Amniotic epithelial cell (primary cell): Measurements from ENCODE around the gene PPP2R5E.

Source experiments
- DNase-seq: peaks from one replicate; pipeline ENCODE4 v3.0.0-alpha.2; 2010; ENCODE audit warnings: low read depth

Gene PPP2R5E

DNA sequence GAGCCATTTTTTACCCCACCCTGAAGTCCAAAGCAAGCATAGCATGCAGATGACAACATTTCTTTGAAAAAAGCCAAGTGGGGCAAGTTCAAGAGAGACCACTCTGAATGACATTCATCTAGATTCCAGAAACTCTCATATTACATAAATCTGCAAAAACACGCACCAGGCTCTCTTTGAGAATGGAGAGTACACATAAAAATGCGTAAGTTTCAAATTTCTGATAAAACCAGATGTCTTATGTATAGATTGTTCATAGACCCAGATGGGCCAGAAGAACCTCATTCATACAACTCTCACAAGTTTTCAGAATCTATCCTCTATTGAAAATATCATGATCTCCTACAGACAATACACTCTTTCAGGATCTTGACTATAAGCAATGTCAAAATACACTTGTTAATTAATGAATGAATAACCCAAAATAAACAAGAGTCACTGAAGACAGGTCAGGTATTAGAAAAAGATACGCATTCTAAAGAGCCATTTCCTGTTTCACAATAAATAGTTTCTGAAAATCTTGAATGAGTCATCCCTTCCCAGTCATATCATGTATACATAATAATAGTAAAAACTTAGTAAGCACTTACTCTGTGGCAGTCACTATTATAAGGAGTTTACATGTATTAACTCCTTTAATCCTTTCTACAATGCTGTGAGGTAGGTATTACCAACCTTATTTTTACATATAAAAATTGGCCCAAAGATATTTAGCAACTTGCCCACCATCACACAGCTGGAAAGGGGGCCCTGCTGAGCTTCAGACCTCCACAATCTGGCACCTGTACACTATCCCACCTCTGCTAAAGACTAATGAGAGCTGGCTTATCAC is 72.0 kb downstream of the PPP2R5E start:
- DNase-seq, result peak; percentile 81

GRCh38 chr14:63468294-63468693 is 74.9 kb downstream of the PPP2R5E start:
- no peak for DNase-seq

DNA sequence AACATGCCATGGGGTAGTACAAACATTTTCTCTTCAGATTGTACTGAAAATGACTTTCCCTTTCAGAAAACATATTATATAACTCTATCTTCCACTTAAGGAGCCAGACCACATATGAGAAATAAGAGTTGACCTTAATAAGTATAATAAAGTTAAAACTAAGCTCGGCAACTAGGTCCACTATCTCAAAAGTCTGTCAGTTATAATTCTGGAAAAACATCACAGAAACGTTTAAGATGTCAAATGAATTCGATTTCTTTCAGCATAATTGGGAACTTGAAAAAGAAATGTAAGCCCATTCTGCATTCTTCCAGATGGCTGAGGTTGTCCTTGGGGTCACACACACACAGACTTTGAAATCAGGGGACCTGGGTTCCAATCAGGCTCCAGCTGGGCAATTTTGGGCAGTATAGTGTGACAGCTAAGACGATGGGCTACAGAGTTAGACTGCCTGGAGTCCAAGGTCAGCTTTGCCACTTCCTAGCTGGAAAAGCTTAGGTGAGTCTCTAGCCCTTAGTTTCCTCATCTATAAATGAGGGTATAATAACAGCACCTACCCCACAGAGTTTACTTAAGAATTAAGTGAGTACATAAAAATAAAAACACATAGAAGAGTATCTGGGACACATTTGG is 75.6 kb downstream of the PPP2R5E start:
- no peak for DNase-seq

- DNase-seq, result no peak
Measured at GRCh38 chr14:63465347-63465746, 77.8 kb downstream of the PPP2R5E start.

DNA sequence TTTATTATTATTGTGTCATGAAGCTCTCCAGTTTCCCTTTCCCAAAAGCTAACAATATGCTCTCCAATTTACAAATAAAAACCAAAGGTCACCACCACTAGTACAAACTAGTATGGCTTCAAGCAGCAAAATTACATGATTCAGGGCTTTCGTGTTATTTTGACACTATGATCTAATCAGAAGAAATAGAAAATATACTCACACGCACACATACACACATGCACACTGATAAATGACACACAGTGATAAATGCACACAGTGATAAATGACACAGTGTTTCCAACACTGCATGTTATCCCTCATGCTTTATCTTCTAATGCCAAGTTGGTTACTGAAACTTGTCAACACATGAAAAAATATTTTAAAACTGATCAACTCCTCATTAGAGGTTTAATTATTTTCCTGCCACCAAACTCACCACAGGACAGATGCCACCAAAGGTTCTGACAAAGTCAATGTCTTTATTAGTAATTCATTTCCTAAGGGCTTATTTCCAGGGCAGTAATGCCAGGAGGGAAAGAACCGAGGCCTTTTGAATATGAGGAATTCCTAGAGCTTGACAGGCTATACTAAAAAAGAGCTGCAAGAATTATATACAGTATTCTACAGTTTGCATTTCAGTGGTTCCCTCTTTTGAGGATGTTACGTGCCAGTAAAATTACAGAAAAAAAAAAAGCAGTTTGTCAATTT is 82.4 kb downstream of the PPP2R5E start:
- no peak for DNase-seq

DNA sequence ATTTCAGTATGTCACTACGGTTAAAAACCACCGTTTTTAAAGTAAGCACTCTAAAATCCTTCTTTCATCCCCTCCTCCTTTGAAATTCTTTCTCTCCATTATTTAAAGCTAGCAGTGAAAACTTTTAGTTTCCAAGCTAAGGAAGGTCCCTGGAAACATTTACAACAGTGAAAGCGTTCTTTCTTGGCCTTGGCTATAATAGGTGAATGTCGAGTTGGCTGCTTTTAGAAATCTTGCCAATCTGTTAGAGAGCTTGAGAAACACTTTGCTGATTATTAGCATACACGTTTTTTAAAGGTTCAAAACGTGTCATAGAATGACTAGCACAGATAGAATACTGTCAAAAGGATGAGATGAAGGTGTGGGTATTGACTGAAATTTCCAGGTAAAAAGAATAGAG is 83.4 kb downstream of the PPP2R5E start:
- DNase-seq, result no peak

DNA sequence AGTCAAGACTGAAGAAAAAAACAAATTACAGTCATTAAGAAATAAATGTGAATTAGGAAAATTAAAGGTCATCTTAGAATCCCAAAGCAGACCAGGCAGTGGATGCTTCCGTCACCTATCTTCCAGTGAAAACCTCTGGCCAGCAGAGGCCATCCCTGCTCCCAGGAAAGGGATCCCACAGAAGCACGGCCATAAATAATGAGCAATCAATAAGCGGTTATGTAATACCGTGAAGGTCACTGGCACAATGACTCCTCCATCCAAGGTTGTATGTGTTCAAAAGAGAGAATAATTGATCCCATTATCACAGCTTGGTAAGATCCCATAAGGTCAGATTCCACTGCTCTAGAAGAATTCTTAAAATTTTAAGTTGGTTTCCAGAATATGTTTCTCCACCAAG is 85.7 kb downstream of the PPP2R5E start:
- DNase-seq, result no peak

GRCh38 chr14:63454863-63455622 is 88.1 kb downstream of the PPP2R5E start:
- DNase-seq, result peak; percentile 36

GRCh38 chr14:63454436-63454835 is 88.7 kb downstream of the PPP2R5E start:
- no peak for DNase-seq

DNA sequence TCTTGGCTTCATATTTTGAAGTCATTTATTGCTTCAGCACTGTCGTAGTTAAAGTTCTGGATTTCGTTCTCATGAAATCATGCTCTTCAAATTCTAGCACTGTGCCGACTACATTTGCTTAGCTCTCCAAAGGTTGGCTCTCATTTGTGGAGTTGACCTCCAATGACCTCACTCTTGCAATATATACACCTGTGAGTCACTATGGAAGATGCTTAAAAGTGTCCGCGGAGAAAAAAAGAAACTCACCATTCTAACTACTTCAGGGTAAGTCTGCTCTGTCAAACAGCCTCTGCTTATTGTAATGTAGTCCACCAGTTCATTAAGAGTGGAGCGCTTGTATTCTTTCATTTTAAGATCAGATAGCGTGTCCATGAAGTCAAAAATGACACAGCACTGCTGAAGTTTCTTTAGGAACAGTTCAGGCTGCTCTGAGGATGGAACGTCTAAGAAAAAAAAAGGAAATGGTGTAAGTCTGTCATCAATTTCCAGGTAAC is 89.7 kb downstream of the PPP2R5E start:
- peak; percentile 57 for DNase-seq

DNA sequence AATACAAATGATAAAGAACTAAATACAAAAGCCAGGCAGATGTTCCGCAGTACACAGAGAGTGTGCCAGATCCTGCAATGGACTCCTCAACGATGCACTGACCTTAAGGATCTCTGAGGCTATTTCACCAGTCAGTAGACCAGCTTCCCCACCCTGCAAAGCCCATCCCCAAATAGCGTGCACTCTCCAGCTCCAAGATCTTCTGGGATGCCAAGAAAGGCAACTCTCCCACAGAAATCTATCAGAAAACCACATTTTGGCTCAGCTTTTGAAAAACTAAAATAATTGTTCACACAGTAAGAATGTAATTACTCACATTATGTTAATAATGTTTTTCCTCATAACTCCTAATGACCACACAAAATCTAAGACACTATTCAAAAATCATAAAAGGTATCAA is 90.4 kb downstream of the PPP2R5E start:
- DNase-seq, result no peak

GRCh38 chr14:63448841-63449240 is 94.3 kb downstream of the PPP2R5E start:
- no peak for DNase-seq

DNA sequence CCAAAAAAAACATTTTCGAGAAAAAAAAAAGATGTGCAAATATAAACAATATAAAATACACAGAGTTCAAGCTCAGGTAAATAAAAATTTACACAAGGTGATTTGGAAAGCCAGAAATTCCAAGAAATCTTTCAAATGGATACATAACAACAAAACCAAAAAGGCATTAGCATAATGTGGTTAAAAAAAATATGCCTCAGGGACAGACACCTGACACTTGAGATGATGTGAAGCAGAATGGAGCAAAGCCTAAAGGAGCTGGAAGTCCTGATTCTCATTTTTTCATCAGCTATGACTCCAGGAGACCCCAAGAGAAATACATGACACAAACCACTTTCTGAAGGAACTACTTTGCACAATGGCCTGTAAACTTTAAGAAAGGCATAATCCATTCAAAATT is 98.6 kb downstream of the PPP2R5E start:
- DNase-seq, result no peak

- no peak for DNase-seq
Measured at GRCh38 chr14:63443988-63444387, 99.2 kb downstream of the PPP2R5E start.

DNA sequence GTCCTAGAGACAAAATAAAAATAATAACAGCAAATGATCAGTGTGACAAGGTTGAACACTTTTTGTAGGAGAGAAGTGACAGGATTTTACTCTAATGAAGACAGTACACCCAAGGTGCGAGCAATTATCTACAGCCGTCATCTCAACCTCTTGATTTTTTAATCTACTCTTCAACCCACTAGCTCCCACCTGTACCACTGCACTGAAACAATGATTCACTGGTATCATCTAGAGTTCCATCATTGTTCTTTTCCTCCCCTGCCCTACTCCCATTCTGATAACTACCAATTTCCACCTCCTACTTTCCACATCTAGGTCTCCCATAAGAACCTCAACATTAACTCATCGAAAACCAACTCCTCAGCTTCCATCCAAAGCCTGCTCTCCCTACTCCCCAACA is 99.8 kb downstream of the PPP2R5E start:
- DNase-seq, result no peak

GRCh38 chr14:63438065-63438757 is 105.0 kb downstream of the PPP2R5E start:
- DNase-seq, result peak; percentile 93

- DNase-seq, result no peak
Measured at GRCh38 chr14:63436286-63437098, 106.7 kb downstream of the PPP2R5E start.

DNA sequence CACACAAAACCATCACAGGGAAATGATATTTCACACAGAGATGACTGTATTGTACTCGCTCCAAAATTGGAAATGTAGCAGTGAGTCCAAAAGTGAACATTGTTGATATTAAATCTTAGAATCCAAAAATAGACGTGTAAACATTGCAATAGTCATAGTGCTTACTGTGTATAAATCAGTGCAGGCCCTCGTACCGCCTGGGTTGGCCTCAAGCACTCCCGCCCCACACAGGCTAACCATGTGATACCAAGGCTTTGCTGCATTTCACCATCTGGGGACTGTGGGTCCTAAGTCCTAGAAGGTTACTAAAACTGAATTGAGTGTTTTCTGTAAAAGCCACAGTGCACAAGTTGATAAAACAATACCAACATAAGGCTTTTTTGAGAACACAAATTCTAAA is 107.3 kb downstream of the PPP2R5E start:
- DNase-seq, result peak; percentile 83

DNA sequence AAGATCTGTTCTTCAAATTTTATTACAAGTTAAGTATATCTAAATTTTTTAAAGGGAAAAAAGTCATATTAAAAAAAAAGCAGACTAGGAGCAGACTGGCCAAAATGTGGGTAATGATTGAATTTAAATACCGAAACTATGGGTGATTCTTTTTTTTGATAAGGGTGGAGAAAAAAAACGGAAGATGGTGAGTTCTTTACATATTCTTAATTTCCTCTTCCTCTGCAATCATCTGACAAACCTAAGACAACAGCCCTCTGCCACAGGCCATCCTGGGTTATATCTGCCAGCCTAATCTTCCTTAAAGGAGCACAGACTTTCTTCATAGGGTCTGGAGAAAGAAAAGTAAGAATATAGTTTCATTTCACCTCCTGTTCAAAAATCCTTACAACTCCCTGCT is 108.0 kb downstream of the PPP2R5E start:
- no peak for DNase-seq

- DNase-seq, result no peak
Measured at GRCh38 chr14:63432888-63433552, 110.2 kb downstream of the PPP2R5E start.
